Chondrocyte (in vitro differentiated cells): ENCODE results near the gene SMC4. TPM values are rescaled to one million over a fixed set of nuclear protein-coding genes. Genes with fewer than 3 reads are reported as not detected.

Source experiments
- DNase-seq: peaks from one replicate; pipeline ENCODE4 v3.0.0; 2021; ENCODE audit warnings: mixed read lengths, low spot score
- H3K27ac Mint-ChIP-seq: one replicate; pipeline ENCODE4 v1.8.0; 2021; ENCODE audit warnings: mild to moderate bottlenecking, moderate library complexity, mixed read lengths; ENCODE audit not compliant: unreplicated experiment
- H3K27me3 Mint-ChIP-seq: 2 replicates; pipeline ENCODE4 v1.8.0; 2021; ENCODE audit warnings: low read depth, mixed read lengths
- H3K36me3 Mint-ChIP-seq: 2 replicates; pipeline ENCODE4 v1.8.0; 2021; ENCODE audit warnings: low read depth, mixed read lengths
- H3K4me1 Mint-ChIP-seq: 2 replicates; pipeline ENCODE4 v1.8.0; 2021; ENCODE audit warnings: low read depth, mild to moderate bottlenecking, mixed read lengths
- H3K4me3 Mint-ChIP-seq: one replicate; pipeline ENCODE4 v1.8.0; 2021; ENCODE audit warnings: mild to moderate bottlenecking, moderate library complexity, mixed read lengths; ENCODE audit not compliant: unreplicated experiment
- H3K9me3 Mint-ChIP-seq: 2 replicates; pipeline ENCODE4 v1.8.0; 2021; ENCODE audit warnings: low read depth, mixed read lengths
- CTCF ChIP-seq: fragments of 200-600 bp; sonication (generic); IDR thresholded peaks from 2 replicates; pipeline ENCODE4 v1.5.0; 2021; ENCODE audit warnings: antibody characterized with exemption, mild to moderate bottlenecking, moderate library complexity
- total RNA-seq: library from RNA; stranded (reverse); gene quantifications from 3 replicates; pipeline ENCODE4 v1.2.1, GENCODE V29; 2021

Gene SMC4
- total RNA-seq, 1 donor from 2014 or later = 38.7 TPM

GRCh38 chr3:160395297-160395696 lies 4.2 kb upstream of the SMC4 start:
- DNase-seq = no peak
- no peak overlapping the region for H3K4me3 Mint-ChIP-seq

DNA sequence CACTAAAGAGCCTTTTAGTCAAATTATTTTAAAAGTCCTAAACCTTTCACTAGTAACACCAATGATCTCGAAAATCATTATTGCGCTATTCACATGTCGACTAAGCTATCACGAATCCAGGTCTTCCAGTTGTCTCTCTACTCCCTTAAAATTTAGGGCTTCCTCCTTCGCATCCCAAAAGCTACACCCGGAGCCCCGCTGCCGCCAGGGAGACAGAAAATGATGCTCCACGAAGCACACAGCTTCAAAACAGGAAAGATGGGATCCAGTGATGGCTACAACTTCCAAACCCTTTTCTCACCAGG lies 678 bp upstream of the SMC4 start:
- Mint-ChIP-seq H3K9me3 (no peaks in the 10 kb centered on the region), H3K27me3 (no peaks in the 10 kb centered on the region), H3K4me1 (peaks cover 43% of the 10 kb centered on the region), H3K36me3 (no peaks in the 10 kb centered on the region), H3K27ac (peak overlapping the region; percentile 98), H3K4me3 (peak overlapping the region; percentile 88)
- TF ChIP-seq CTCF = peak; percentile 27
- DNase-seq = no peak

More at GRCh38 chr3:160395297-160395696, 4.2 kb upstream of the SMC4 start:
- no peak for TF ChIP-seq CTCF
- Mint-ChIP-seq H3K36me3 (no peaks in the 10 kb centered on the region), H3K9me3 (no peaks in the 10 kb centered on the region), H3K4me1 (peaks cover 21% of the 10 kb centered on the region), H3K27me3 (no peaks in the 10 kb centered on the region), H3K27ac (peak overlapping the region; percentile 42)

DNA sequence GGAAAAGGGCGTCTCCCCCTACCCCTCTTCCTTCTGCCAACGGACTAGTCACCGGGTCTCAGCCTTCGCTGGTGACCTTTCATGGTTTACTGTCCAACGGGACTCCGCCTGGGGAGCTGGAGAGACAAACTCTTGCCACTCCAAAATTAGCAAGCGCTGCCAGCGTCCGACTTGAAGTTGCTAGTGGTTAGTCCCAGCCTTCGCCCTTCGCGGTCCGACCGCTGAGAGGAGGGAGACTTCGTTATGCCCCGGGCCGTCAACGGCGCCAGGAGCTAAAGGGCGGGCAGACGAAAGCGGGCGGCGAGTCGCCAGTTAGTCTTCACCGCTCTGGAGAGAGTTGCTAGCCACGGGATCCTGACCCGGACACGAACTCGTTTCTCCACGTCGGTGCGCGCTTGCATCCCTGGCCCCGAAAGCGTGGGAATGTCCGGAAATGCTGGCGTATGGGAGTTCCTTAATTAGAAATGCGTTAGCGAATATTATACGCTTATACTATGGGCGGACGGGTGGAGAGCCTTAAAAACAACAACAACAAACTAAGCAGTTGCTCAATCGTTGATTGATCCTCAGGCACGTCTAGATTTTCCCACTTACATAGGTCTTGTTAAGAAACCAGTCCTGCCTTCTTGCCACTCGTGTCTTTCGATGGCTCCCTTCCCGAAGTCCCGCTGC lies 716 bp downstream of the SMC4 start:
- TF ChIP-seq CTCF = no peak
- Mint-ChIP-seq H3K4me3 (peak overlapping the region; percentile 88), H3K27ac (peak overlapping the region; percentile 98), H3K36me3 (peaks cover 2% of the 10 kb centered on the region), H3K9me3 (no peaks in the 10 kb centered on the region), H3K4me1 (peaks cover 54% of the 10 kb centered on the region), H3K27me3 (no peaks in the 10 kb centered on the region)
- peak; percentile 94 for DNase-seq

DNA sequence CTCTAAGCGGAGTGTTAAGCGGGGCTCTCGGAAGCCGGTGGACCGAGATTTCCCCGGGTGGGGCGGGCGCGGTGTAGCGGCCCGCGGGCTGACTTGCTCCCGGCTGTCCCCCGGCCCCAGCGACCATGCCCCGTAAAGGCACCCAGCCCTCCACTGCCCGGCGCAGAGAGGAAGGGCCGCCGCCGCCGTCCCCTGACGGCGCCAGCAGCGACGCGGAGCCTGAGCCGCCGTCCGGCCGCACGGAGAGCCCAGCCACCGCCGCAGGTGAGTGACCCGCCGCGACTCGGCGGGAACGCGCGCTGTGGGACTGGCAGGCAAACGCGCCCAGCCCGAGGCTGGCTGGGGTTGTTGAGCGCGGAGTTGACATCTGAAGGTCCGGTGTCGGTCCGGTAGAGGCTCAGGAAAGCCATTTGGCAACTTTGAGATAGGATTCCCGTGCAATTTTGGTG lies 1.3 kb downstream of the SMC4 start:
- H3K4me3 Mint-ChIP-seq = peak overlapping the region; percentile 88
- no peaks in the 10 kb centered on the region for H3K27me3 Mint-ChIP-seq
- H3K27ac Mint-ChIP-seq = peak overlapping the region; percentile 98
- H3K4me1 Mint-ChIP-seq = peaks cover 53% of the 10 kb centered on the region
- no peaks in the 10 kb centered on the region for H3K9me3 Mint-ChIP-seq
- peaks cover 2% of the 10 kb centered on the region for H3K36me3 Mint-ChIP-seq
- no peak for TF ChIP-seq CTCF
- no peak for DNase-seq

- Mint-ChIP-seq H3K27ac (peak overlapping the region; percentile 98), H3K4me1 (peaks cover 57% of the 10 kb centered on the region), H3K9me3 (no peaks in the 10 kb centered on the region), H3K27me3 (no peaks in the 10 kb centered on the region), H3K36me3 (peaks cover 2% of the 10 kb centered on the region), H3K4me3 (peak overlapping the region; percentile 88)
- no peak for TF ChIP-seq CTCF
- DNase-seq = no peak
Observed at GRCh38 chr3:160401291-160402095, 2.0 kb downstream of the SMC4 start.
